GM19240 (cell line): ENCODE results near the gene KDM4C.

Experiments
- DNase-seq: peaks from one replicate; pipeline ENCODE4 v3.0.0; 2011; ENCODE audit warnings: low spot score; ENCODE audit not compliant: insufficient read length

The KDM4C gene

DNA sequence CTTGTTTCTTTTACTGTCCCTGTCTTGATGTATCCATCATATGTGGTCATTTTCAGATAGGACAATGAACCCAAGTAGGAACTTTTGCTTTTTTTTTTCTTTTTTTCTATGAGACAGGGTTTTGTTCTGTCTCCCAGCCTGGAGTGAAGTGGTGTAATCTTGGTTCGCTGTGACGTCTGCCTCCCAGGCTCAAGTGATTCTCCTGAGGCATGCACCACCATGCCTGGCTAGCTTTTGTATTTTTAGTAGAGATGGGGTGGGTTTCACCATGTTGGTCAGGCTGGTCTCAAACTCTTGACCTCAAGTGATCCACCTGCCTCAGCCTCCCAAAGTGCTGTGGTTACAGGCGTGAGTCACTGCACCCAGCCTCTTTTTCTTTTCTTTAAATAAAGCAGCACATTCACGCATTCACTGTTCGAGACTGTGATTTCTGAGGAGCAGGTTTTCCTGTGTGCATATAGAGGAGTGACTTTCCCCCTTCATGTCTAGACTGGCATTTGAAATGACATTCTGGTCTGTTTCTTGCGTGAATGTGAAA is 448.5 kb downstream of the KDM4C start:
- no peak for DNase-seq

DNA sequence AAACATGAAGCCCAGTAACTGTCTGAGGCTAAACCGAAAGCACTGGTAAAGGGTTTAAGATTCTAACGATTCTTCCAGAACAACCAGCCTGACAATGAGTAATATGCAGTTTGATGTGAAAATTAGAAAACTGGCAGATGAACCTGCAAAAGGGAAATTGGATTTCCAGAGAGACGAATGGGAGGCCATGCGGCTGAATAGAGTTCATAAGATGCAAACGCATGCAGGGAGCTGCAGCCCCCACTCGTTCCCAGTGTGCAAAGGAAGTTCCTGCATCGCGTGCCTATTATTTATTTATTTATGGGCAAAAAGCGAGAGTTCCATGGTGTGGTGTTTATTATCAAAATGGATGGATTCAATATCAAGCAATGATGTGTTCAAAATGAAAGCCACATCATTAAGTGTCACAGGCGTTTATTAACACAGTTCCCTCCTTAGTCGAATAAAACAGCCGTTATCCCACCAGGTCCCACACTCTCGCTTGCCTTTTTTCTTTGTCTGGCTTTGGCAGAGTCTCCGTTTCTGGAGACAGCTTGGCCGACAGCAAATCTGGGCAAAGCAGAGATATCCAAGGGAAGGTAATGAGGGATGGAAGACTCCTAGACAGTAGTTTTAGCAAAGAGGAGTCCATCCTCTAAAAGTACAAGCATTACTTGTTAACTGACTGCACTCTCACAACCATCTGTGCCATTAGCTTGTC is 451.4 kb downstream of the KDM4C start:
- DNase-seq = no peak

DNA sequence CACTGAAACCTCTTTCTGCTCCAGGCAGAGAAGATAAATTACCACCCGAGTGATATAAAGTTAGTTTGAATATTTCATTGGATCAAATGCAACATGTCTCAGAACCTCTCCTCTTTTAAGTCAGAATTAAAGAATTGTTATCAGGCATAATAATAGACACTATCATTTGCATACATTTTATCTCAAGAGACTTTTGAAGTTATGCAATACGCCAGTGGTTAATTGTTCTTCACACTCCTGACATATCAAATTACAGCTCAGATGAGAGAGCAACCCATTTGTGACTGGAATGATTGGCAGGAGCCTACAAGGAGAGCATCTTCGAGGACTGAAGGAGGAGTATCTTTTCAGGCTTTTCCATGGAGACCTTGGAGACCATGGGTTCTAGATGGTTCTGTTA is 452.2 kb downstream of the KDM4C start:
- DNase-seq = no peak

DNA sequence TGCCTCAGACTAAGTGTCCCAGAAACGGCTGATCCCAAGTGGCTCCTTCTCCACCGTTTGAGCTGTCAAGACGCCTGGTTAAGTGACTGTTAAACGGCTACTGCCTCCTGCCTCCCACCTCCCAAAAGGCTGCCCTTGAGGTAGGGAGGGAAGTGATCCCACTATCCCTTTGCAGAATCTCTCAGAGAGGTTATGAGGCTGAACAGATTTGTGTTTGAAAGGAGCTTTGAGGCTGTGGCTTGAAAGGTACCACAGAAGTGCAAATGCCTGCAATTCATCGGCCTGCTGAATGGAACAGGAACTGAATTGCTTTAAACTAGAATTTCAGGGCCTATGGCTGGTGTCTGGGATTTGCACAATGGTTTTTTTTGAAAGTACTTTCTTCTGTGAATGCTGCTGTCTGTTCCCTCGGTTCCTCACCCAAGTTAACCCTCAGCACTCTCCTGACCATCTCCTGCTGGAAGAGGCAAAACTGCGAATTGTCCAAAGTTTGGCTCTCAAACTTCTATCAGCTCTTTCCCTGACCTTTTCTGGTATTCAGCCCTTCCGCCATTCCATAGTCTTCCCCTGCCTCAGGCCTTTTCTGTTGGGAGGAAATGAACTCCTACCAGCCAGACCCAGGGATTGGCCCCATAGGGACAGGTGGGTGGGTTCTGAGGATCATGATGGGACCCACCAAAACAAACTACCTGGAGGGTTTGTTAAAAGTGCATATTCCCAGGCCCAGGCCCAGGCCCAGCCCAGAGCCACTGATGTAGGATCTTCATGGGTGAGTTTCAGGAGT is 453.3 kb downstream of the KDM4C start:
- DNase-seq = no peak

DNA sequence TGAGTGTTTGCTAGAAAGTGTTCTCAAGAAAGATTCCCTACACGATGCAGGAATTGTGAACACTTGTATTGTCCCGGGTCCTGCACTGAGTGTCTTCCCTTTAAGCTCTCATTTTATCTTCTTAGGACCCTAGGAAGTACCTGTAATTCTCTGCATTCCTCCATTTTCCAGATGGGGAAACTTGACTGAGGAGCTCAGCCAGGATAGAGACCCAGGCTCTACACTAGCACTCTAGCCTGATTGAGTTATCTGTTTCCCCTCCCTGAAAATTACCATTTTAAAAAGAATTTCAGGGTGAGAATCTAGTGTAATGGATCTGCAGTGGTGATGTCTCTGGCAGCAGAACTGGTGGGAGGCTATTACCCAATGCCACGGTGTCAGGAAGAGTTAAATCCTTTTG is 453.9 kb downstream of the KDM4C start:
- no peak for DNase-seq

DNA sequence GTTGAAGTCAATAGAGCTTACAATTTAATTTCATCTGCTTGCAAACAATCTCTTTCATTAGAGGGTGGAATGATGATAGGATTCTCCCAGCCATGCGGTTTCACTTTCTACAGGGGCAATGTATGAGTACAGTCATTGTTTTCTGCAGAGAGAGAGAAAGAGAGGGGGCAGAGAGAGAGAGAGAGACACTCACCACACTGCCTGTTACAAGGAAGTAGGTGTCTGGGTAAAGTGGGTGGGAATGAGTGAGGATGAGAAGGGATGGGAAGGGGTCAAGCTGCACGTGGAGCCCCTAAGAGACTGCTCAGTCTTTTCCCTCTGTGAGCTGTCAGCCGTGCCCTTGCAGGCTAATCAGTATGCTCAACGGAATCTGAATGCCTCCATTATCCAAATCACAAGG is 454.3 kb downstream of the KDM4C start:
- no peak for DNase-seq

DNA sequence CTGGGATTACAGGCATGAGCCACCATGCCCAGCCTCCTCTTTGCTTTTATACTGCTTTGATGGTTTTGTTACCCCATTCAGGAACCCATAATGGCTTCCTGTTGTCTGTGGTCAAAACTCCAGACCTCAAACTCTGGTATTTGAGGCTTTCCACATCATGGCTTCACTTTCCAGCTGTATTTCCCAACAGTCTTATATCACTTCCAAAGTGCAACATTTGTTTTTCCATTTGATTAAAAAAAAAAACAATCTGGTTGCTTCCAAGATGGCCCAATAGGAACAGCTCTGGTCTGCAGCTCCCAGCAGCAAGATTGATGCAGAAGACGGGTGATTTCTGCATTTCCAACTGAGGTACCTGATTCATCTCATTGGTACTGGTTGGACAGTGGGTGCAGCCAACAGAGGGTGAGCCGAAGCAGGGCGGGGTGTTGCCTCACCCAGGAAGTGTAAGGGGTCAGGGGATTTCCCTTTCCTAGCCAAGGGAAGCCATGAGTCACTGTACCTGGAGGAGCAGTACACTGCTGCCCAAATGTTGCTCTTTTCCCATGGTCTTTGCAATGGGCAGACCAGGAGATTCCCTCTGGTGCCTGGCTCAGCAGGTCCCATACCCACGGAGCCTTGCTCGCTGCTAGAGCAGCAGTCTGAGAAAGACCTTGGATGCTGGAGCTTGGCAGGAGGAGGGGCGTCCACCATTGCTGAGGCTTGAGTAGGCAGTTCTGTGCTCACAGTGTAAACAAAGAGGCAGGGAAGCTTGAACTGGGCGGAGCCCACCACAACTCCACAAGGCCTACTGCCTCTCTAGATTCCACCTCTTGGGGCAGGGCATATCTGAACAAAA is 458.4 kb downstream of the KDM4C start:
- no peak for DNase-seq

DNA sequence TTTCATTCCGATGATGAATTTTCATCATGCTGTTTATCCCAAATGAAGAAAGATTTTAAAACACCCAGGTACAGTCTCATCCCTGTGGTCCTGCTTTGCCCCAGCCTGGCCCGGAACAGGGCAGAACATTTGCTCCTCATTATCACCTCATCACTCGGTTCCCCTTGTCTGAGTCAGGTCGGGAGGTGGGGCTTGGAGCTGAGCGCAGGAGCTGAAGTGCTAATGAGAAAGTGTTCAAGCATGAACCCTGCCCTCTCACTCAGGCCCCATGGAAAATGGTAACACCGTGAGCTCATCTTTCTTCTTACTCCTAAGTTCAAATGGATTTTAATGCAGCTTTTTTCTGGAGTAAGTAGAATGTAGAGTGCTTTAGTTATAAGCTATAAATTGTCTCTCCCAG is 466.2 kb downstream of the KDM4C start:
- DNase-seq = no peak
